Vagina (tissue), 2 donors: ENCODE data around the gene HECTD4.

Experiments
- CTCF ChIP-seq, 3 experiments: fragments of 450-650 bp in 2 of 3; fragments of 200-600 bp in 1 of 3; sonication (generic) in 1 of 3; IDR thresholded peaks; one replicate each; pipeline ENCODE4 v1.5.1; 2017 to 2019; ENCODE audit warnings: antibody characterized with exemption in 3 of 3, mild to moderate bottlenecking in 2 of 3, moderate library complexity in 2 of 3
- POLR2A ChIP-seq, 2 donors: fragments of 450-650 bp; IDR thresholded peaks; one replicate each; pipeline ENCODE4 v1.6.1; 2017; ENCODE audit warnings: antibody characterized with exemption in 2 of 2, mild to moderate bottlenecking in 2 of 2, moderate library complexity in 2 of 2
- POLR2AphosphoS5 ChIP-seq, 2 donors: sonication (generic); formaldehyde crosslinking; IDR thresholded peaks; one replicate each; pipeline ENCODE4 v1.9.0; 2017; ENCODE audit warnings: antibody characterized with exemption in 2 of 2, mild to moderate bottlenecking in 2 of 2, low read depth in 1 of 2; ENCODE audit not compliant: insufficient read depth in 1 of 2

- TF ChIP-seq POLR2A (IDR thresholded peaks at IDR 0.05), result no peak
- no peak for TF ChIP-seq CTCF (IDR thresholded peaks at IDR 0.05)
- TF ChIP-seq POLR2AphosphoS5 (IDR thresholded peaks at IDR 0.05; ENCODE audit: insufficient read depth in 1 of 2, low read depth in 1 of 2), result no peak
These were observed 74.1 kb downstream of the HECTD4 start for GRCh38 chr12:112308161-112308560.
